8988T (cell line): ENCODE measurements around the gene CCDC9B.

Experiments used
- DNase-seq: peaks from one replicate; pipeline ENCODE4 v3.0.0; 2011

Gene CCDC9B

DNA sequence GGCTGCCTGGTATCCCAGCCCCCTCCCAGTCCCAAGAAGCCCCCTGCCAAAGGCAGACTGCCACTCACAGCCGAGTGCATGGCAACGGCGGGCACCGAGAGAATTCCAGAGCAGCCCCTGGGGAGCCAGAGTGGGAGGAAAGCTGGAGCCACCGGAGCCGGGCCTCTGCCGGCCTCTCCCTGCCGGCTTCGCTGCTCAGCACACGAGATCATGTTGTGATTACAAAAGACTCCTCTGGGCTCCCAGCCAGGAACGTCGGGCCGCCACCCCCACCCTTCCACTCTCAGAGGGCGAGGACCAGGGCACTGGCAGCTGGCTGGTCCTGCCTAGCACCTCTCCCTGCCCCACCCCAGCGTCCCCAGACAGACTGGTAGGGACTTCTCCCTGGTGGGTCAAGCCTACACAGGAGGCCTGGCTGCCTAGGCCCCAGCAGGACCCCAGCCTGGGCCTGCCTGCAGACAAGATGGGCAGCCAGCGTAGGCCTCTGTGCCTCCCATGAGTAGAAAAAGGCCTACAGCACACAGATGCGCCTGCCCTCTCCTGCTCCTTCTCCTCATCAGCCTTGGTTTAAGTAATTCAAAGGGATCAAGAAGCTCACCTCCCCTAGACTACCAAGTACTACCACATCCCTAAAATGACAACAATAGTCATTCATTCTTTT lies at the start of gene CCDC9B:
Gene CCDC9B (minus strand): TSS at position 200 of the 661 bp plus-strand sequence. CDS start 120 bp downstream, at position 80.
- DNase-seq = no peak

DNA sequence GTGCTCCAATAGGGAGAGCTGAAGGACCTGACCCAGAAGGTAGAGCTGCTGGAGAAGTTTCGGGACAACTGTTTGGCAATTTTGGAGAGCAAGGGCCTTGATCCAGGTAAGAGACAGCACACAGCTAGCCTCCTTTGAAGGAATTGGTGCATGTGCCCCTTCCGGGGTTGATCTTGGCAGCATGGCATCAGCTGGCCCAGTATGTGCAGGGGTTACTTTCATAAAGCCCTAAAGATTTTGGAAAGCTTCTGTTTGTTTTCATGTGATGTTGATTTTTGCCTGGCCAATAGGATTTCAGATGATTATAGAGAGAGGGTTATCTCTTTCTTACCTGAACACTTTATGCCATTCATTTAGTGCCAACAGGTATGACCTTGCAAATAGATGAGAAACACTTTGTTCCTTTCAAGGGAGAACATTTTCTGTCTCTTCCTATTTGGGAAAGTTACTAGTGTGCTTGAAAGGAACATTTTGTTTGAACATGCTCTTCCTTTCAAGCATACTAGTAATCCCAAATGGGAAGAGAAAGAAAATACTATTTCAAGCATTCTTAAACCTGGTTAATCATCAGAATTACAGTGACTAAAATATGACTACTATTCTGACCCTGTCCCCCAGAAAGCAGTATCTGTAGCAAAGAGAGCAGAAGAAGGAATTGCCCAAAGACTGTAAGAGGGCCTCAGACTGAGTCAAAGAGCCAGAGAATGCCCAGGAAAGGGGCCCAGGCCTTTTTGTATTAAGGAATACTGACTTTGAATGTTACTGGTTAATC lies 49.3 kb upstream of the CCDC9B start:
- DNase-seq = no peak

DNA sequence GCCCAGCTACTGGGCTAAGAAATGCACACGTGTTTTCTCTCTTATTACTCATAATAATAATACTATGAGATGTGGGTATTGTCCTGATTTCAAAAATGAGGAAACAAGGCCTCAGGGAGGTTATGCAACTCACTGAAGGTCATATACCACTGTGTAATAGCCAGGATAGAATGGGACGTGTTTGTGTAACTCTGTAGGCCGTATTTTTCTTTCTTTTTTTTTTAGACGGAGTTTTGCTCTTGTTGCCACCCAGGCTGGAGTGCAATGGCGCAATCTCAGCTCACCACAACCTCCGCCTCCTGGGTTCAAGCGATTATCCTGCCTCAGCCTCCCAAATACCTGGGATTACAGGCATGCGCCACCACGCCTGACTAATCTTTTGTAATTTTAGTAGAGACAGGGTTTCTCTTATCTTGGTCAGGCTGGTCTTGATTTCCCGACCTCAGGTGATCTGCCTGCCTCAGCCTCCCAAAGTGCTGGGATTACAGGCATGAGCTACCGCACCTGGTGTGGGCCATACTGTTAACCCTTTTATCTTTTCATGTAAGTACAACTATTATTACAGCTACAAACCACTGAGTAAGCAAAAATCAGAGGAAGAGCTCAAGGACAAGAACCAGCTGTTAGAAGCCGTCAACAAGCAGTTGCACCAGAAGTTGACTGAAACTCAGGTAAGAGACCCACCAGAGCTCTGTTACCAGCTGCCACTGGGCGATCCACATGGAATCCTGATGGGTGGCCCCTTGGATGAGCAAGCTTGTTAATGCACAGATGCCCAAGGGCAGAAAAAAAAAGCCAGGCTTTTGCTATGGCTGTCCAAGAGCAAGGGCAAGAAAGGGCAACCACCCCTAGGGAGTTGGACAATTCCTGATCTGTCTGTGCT lies 48.4 kb upstream of the CCDC9B start:
- DNase-seq = no peak

DNA sequence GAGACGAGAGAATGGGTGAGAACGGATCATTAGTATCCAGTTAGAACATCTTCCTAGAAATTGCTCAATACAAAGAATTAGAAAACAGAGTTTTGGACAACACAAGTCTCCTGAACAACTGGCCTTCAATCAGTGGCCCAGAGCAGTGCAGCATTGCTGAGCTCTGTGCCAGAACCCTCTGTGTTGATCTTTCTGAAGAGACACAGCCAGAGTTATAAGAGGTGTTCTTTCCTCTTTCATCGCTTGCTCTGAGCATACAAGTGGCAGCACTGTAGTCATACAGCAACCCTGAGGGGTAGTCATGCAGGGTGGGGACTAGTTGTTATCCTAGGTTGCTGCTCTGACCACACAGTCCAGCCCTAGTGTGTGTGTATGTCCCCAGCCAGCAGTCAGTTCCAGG lies 45.7 kb upstream of the CCDC9B start:
- no peak for DNase-seq

DNA sequence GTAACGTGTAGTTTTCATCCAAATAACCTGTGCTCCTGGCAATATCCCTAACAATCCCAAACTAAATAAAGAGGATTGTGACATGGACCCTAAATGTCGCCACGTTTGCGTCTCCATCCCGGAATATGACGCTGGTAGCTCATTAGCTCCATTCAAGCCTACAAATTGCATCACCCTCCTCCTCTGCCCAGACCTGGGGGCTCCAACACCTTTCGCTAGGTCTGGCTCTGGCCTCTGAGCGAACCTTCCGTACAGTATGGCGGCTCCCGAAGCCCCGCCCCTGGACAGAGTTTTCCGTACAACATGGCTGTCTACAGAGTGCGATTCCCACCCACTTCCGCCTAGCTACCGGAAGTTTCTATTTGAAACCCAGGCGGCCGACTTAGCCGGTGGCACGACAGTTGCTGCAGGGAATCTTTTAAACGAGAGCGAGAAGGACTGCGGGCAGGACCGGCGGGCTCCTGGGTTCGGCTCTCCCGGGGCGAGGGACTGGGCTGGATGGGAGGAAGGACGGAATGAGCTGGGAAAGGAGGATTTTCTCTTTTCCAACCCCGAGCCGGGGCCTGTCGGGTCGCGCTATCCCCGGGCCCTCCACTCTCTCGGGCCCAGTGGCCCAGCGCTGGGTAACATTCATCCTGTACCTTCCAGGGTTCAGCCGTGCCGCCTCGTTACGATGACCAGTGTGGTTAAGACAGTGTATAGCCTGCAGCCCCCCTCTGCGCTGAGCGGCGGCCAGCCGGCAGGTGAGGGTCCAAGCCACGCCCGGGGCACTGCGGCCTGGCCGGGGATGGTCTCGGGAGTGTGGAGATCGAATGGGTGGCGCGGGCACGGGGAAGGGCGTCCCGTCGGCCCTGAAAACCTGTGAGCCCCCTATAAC lies 42.1 kb upstream of the CCDC9B start, which contains the start of gene KNSTRN:
Gene KNSTRN (plus strand): TSS at position 142 of the 877 bp plus-strand sequence. CDS start 115 bp downstream, at position 257.
- peak; percentile 64 for DNase-seq

DNA sequence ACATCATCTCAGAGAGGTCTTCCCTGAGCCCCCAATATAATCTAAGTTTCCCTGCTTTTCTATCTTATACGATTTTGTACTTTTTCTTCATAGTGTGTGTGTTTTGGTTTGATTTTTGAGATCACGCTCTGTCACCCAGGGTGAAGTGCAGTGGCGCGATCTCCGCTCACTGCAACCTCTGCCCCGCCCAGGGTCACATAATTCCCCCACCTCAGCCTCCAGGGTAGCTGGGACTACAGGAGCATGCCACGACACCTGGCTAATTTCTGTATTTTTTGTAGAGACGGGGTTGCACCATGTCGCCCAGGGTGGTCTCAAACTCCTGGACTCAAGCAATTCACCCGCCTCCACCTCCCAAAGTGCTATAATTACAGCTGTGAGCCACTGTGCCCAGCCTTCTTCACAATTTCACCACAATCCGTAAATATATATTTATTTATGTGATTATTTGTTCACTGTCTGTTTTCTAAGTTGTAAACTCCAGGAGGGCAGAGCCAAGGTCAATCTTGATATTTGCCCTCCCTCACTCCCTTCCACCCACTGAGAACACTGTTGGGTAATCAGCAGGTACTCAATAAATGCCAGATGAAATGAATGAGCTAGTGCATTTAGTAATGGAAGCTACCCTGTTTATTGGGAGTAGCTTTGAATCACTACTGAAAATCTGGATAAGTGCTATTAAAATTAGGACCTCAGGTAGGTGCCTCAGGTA lies 41.2 kb upstream of the CCDC9B start:
- DNase-seq = no peak

DNA sequence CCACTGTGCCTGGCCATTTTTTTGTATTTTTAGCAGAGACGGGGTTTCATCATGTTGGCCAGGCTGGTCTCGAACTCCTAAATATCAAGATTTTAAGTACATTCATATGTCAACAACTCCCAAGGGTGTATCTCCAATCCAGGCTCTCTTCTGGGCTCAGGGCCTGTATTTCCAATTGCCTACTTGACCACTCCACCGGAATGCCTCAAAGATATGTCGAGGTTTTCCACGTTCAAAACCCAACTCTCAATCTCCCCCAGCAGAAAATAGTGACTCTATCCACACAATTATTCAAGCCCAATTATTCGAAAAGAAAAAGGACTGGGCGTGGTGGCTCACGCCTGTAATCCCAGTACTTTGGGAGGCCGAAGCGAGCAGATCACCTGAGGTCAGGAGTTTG lies 39.9 kb upstream of the CCDC9B start:
- DNase-seq = no peak

DNA sequence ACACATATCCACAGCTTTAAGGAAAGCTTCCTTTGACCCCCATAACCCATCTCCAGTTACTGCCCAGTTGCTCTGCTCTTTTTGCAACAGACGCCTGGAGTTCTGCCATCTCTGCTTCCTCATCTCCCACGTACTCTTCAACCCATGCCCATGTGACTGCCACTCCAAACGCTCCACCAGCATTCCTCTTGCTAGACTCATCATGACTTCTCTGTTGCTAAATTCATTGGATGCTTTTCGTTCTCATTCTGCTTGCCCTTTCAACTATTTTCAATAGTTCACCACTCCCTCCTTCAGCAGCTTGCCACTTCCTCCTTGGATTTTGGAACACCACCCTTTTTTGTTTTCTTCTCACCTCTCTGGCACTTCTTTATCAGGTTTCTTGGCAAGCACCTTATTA lies 39.1 kb upstream of the CCDC9B start:
- DNase-seq = peak; percentile 36

DNA sequence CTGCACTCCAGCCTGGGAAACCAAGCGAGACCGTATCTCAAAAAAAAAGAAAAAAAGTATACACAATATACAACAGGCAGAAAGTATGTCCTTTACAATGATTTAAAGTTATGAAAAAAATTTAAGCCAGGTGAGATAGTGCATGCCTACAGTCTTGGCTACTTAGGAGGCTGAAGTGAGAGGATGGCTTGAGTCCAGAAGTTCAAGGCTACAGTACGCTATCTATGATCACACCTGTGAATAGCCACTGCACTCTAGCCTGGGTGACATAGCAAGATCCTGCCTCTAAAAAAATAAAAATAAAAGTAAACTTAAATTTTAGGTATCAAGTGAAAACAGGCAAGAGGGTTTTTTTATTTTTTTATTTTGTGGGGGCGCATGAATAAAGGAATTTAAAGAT lies 38.6 kb upstream of the CCDC9B start:
- no peak for DNase-seq

DNA sequence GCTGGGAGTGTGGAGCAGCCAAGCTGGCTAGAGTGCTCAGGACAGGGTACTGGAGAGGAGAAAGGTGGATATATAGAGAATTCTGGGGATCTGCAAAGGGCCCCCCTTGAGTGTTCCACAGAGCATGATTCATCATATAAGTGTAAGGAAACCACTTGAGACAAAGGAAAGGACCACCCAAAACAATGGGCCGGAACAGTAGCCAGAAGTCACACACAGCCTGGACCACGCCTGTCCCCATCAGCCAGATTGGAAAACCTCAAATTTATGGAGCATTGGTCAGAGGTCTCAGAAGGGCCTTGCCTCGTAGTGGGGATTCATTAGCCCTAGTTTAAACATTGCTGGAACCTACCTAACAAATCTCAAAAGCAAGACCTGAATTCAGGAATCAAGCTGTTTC lies 36.9 kb upstream of the CCDC9B start:
- no peak for DNase-seq

DNA sequence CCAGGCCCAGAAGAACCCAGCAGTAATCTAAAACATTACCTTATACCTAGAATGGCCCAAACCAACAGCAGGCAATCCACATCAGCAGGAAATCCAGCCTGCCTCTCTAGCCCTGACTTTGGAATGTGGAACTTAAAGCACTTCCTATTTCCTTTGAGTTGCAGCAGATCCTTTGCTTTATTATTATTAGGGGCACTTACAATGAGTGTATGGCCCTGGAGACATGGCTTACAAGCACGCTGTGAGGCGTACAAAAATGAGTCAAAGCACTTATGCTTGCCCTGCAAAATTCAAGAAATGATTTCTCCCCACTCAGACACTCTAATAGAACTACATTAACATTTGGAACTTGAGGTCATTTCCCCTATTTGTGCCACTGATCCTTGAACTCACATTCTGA lies 32.2 kb upstream of the CCDC9B start:
- DNase-seq = no peak

DNA sequence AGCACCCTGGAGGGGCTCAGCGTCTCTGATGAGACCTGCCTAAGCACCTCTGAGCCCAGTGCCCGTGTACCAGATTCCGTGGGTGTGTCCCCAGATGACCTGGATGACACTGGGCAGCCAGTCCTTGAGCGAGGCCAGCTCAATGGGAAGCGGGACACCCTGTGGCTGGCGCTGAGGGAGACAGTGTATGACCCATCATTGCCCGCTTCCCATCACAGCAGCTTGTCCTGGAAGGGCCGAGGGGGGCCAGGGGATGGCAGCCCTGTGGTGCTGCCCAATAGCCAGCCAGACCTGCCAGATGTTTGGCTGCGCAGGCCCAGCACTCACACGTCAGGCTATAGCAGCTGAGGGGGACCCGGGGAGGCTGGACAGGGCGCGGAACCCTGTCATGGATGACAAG lies 29.2 kb upstream of the CCDC9B start:
- no peak for DNase-seq

DNA sequence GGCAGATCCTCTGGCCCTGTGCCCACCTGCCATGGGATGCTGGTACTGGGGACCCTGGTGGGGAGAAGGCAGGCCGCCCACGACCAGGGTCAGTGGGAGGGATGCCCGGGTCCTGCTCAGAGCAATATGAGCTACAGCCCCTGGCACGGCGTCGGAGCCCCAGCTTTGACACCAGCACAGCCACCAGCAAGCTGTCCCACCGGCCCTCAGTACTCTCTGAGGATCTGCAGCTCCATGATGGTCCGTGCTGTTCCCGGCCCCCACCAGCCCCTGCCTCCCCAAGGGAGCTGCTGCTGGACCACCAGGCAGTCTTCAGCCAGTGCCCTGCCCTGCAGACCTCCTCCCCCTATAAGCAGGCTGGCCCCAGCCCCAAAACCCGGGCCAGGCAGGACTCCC lies 28.7 kb upstream of the CCDC9B start:
- DNase-seq = no peak

DNA sequence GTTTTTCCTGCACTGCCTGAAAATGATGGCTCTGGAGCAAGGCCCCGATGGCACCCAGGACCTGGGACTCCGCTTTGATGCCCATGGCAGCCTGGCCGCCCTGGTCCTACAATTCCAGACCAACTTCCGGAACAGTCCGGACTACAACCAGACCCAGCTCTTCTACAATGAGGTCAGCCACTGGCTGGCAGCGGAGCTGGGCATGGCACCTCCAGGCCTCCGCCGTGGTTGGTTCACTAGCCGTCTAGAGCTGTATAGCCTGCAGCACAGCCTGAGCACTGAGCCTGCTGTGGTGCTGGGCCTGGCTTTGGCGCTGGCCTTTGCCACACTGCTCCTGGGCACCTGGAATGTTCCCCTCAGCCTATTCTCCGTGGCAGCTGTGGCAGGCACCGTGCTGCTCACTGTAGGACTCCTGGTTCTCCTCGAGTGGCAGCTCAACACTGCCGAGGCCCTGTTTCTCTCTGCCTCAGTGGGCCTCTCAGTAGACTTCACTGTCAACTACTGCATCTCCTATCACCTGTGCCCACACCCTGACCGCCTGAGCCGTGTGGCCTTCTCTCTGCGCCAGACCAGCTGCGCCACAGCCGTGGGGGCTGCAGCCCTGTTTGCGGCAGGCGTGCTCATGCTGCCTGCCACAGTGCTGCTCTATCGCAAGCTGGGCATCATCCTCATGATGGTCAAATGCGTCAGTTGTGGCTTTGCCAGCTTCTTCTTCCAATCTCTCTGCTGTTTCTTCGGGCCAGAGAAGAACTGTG lies 28.2 kb upstream of the CCDC9B start:
- DNase-seq = no peak

DNA sequence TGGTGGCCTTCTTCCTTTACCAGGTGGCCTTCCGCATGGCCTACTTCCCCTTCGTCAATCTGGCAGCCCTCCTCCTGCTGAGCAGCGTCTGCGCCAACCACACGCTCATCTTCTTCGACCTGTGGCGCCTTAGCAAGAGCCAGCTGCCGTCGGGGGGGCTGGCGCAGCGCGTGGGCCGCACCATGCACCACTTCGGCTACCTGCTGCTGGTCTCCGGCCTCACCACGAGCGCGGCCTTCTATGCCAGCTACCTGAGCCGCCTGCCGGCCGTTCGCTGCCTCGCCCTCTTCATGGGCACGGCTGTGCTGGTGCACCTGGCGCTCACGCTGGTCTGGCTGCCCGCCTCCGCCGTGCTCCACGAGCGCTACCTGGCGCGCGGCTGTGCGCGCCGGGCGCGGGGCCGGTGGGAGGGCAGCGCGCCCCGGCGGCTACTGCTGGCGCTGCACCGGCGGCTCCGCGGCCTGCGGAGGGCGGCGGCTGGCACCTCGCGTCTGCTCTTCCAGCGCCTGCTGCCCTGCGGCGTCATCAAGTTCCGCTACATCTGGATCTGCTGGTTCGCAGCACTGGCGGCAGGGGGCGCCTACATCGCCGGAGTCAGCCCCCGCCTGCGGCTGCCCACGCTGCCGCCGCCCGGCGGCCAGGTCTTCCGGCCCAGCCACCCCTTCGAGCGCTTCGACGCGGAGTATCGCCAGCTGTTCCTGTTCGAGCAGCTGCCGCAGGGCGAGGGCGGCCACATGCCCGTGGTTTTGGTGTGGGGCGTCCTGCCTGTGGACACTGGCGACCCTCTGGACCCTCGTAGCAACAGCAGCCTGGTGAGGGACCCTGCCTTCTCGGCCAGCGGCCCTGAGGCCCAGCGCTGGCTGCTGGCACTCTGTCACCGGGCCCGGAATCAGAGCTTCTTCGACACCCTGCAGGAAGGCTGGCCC lies 27.2 kb upstream of the CCDC9B start:
- peak; percentile 86 for DNase-seq

DNA sequence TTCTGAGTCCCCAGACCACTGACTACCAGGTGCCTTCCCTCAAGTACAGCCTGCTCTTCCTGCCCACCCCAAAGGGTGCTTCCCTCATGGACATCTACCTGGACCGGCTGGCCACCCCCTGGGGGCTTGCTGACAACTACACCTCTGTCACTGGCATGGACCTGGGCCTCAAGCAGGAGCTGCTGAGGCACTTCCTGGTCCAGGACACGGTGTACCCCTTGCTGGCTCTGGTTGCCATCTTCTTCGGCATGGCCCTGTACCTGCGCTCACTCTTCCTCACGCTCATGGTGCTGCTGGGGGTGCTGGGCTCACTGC lies 26.6 kb upstream of the CCDC9B start:
- DNase-seq = no peak

DNA sequence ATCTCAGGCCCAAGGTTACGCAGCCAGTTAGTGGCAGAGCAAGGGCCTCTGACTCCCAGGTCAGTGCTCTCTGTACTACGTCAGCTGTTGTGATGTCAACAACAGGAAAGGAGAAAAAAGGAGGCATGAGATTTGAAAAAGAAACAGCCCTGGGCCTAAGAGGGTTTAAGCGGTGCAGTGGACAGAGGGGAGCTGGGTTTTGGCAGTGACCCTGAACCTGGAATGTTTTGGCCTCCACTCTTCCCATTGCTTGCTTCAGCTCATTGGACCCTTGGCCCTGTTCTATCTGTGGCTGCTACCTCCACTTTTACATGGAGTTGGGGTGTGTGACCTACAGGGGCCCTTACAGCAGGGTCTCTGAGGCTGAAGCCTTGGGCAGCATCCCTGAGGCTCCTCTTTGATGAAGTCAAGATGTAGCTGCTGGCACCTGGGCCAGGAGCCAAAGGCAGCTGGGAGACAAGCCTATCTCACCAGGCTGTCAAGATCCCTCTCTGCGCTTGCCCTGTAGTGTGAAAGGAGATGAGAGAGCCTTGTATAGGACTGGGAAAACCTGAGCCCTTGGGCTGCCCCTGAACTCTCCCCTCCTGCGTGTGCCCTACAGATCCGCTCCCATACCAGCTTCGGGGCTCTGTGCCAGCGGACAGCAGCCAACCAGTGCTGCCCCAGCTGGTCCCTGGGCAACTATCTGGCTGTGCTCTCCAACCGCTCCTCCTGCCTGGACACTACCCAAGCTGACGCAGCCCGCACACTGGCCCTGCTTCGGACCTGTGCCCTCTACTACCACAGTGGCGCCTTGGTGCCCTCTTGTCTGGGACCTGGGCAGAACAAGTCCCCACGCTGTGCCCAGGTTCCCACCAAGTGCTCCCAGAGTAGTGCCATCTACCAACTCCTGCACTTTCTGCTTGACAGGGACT lies 26.0 kb upstream of the CCDC9B start:
- no peak for DNase-seq

DNA sequence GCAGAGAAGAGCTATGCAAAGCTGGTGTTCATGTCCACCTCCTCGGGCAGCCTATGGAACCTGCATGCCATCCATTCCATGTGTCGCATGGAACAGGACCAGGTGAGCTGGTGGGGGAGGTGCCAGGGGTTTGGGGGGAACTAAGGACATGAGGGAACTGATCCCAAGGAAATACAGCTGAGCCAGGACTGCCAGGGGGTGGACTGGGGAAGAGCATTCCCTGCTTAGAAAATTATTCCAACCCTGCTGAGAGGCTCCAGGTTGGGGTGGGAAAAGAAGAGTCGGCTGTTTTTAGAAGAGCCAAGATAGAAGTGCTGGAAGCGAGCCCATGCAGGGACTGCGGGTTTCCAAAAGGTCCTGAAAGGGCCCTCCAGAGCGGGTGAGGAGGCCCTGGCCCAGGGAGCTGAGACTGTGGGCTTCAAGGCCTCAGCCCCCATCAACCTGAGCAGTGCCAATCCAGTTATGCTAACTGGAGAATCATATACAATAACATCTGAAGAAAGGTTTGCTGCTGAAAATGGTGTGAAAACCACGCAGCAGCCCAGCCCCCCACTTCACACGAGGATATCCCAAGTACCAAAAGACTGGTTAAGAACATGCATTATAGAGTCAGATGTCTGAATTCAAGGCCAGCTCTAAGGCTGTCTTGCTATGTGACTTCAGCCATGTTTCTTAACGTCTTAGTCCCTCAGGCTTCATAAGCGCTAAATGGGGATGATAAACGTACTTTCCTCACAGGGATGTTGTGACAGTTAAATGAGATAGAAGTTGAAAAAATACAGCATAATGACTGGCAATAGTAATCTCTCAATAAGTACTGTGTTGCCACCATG lies 25.1 kb upstream of the CCDC9B start:
- no peak for DNase-seq
